Keratinocyte (primary cell): ENCODE results near the gene ADGRB3. TPM values are rescaled to one million over a fixed set of nuclear protein-coding genes. Genes with fewer than 3 reads are reported as not detected.

Experiments
- DNase-seq: peaks from one replicate; pipeline ENCODE4 v3.0.0-alpha.2; 2011; ENCODE audit warnings: low read depth, missing footprints, low spot score
- FAIRE-seq: peaks from 2 replicates; lab custom pipeline; 2011; peaks lifted over from hg19 to GRCh38; lab: Jason Lieb, UNC
- H2AFZ ChIP-seq: 2 replicates; pipeline ENCODE4 v1.6.0; 2012; ENCODE audit warnings: low read length, control low read depth, inconsistent platforms; ENCODE audit not compliant: control insufficient read depth
- H3K27ac ChIP-seq: 2 replicates; pipeline ENCODE4 v1.5.1; 2011; ENCODE audit warnings: low read length; ENCODE audit not compliant: control insufficient read depth, insufficient read depth
- H3K27me3 ChIP-seq: 3 replicates; pipeline ENCODE4 v1.6.0; 2011; ENCODE audit warnings: low read length; ENCODE audit not compliant: control insufficient read depth, insufficient read depth; ENCODE audit errors: extremely low read depth
- H3K36me3 ChIP-seq, 2 experiments: 2 replicates in 1 of 2; 3 replicates in 1 of 2; pipeline ENCODE4 v1.5.1; 2011; ENCODE audit warnings: low read length in 2 of 2, mild to moderate bottlenecking in 1 of 2; ENCODE audit not compliant: control insufficient read depth in 2 of 2, insufficient read depth in 2 of 2; ENCODE audit errors: extremely low read depth in 1 of 2
- H3K4me1 ChIP-seq: 3 replicates; pipeline ENCODE4 v1.5.1; 2011; ENCODE audit warnings: low read length; ENCODE audit not compliant: control insufficient read depth, insufficient read depth; ENCODE audit errors: extremely low read depth
- H3K4me2 ChIP-seq: 3 replicates; pipeline ENCODE4 v1.6.0; 2011; ENCODE audit warnings: low read depth, low read length; ENCODE audit not compliant: control insufficient read depth, insufficient read depth; ENCODE audit errors: extremely low read depth
- H3K4me3 ChIP-seq, 3 experiments: fragments of 200-600 bp in 1 of 3; sonication (generic) in 1 of 3; 2 replicates in 2 of 3; 3 replicates in 1 of 3; pipeline ENCODE4 v1.5.1; 2011 to 2016; ENCODE audit warnings: low read length in 3 of 3, mild to moderate bottlenecking in 3 of 3, control low read depth in 2 of 3, inconsistent platforms in 1 of 3, low read depth in 1 of 3, mixed read lengths in 1 of 3, mixed run types in 1 of 3, moderate library complexity in 1 of 3; ENCODE audit not compliant: control insufficient read depth in 2 of 3, insufficient read depth in 2 of 3; ENCODE audit errors: extremely low read depth in 1 of 3
- H3K79me2 ChIP-seq: 2 replicates; pipeline ENCODE4 v1.6.0; 2012; ENCODE audit warnings: low read length; ENCODE audit not compliant: control insufficient read depth, insufficient read depth
- H3K9ac ChIP-seq: 3 replicates; pipeline ENCODE4 v1.6.0; 2011; ENCODE audit warnings: low read length; ENCODE audit not compliant: control insufficient read depth, insufficient read depth; ENCODE audit errors: extremely low read depth
- H3K9me1 ChIP-seq: 3 replicates; pipeline ENCODE4 v1.6.0; 2011; ENCODE audit warnings: low read length; ENCODE audit not compliant: control insufficient read depth, insufficient read depth; ENCODE audit errors: extremely low read depth
- H3K9me3 ChIP-seq: 2 replicates; pipeline ENCODE4 v1.5.1; 2012; ENCODE audit warnings: low read depth, low read length; ENCODE audit not compliant: control insufficient read depth
- H4K20me1 ChIP-seq: 3 replicates; pipeline ENCODE4 v1.6.0; 2011; ENCODE audit warnings: low read length; ENCODE audit not compliant: control insufficient read depth, insufficient read depth; ENCODE audit errors: extremely low read depth
- CTCF ChIP-seq, 3 experiments: IDR thresholded peaks in 1 of 3; conservative IDR thresholded peaks in 1 of 3; optimal IDR thresholded peaks in 1 of 3; 2 replicates in 2 of 3; 3 replicates in 1 of 3; pipeline versions ENCODE3 to v1.5.1; 2011; ENCODE audit warnings: low read length in 3 of 3, mild to moderate bottlenecking in 3 of 3, moderate library complexity in 2 of 3, control low read depth in 1 of 3, inconsistent platforms in 1 of 3; ENCODE audit not compliant: insufficient read depth in 2 of 3; ENCODE audit errors: extremely low read depth in 1 of 3
- EZH2 ChIP-seq: IDR thresholded peaks from one replicate; pipeline ENCODE4 v1.6.1; 2012; ENCODE audit warnings: inconsistent platforms, mild to moderate bottlenecking, low read length, moderate library complexity
- dilution Hi-C: fragments of 300-500 bp; cut with MboI; formaldehyde crosslinking; loops from one replicate; pipeline ENCODE4 v1.7.0; 2020; ENCODE audit warnings: low sequenced_read_pairs; ENCODE audit not compliant: extremely low pct_ligation_motif_present
- polyA plus RNA-seq, 5 experiments: library from polyadenylated mRNA; depleted of rRNA in 3 of 5; stranded (reverse) in 3 of 5; stranded (forward) in 1 of 5; unstranded in 1 of 5; fragments of >200 nt; gene quantifications; 1 replicate in 1 of 5; 2 replicates in 3 of 5; 3 replicates in 1 of 5; pipeline versions ENCODE4 v1.2.1 to v1.2.3, GENCODE V29; 2011 to 2012; ENCODE audit warnings: missing spikeins in 2 of 5, low read depth in 1 of 5, low replicate concordance in 1 of 5

The ADGRB3 gene
- polyA plus RNA-seq, 1 donor (not counting 4 experiments of a cell fraction or from before 2014, with no cell fraction given) = not detected

GRCh38 chr6:69408886-69409285, 773.8 kb downstream of the ADGRB3 start:
- Histone ChIP-seq H3K4me2 (no peak overlapping the region), H3K4me1 (no peaks in the 10 kb centered on the region), H3K9me3 (no peaks in the 10 kb centered on the region), H2AFZ (no peak overlapping the region), H3K36me3 (no peaks in the 10 kb centered on the region), H3K9ac (no peak overlapping the region), H3K27ac (no peak overlapping the region), H3K9me1 (no peaks in the 10 kb centered on the region), H4K20me1 (no peaks in the 10 kb centered on the region), H3K4me3 (no peak overlapping the region), H3K27me3 (no peaks in the 10 kb centered on the region), H3K79me2 (no peaks in the 10 kb centered on the region)
- TF ChIP-seq CTCF (optimal IDR thresholded peaks at IDR 0.05 in 1 of 3, IDR thresholded peaks at IDR 0.05 in 1 of 3, conservative IDR thresholded peaks at IDR 0.05 in 1 of 3; ENCODE audit: extremely low read depth in 1 of 3, insufficient read depth in 2 of 3, low read length in 3 of 3) (no peak), EZH2 (no peak)
- FAIRE-seq = no peak
- no peak for DNase-seq
- dilution Hi-C loops = no loop called here

- no peak overlapping the region for H3K4me2 ChIP-seq
- H3K9me1 ChIP-seq = no peaks in the 10 kb centered on the region
- H3K79me2 ChIP-seq = no peaks in the 10 kb centered on the region
- H3K4me1 ChIP-seq = no peaks in the 10 kb centered on the region
- no peak overlapping the region for H3K9ac ChIP-seq
- no peaks in the 10 kb centered on the region for H3K27me3 ChIP-seq
- no peak for TF ChIP-seq CTCF (optimal IDR thresholded peaks at IDR 0.05 in 1 of 3, IDR thresholded peaks at IDR 0.05 in 1 of 3, conservative IDR thresholded peaks at IDR 0.05 in 1 of 3; ENCODE audit: extremely low read depth in 1 of 3, insufficient read depth in 2 of 3, low read length in 3 of 3)
- no peak for TF ChIP-seq EZH2
- no peak overlapping the region for H2AFZ ChIP-seq
- H3K4me3 ChIP-seq = no peak overlapping the region
- no peak overlapping the region for H3K27ac ChIP-seq
- DNase-seq (no peak), FAIRE-seq (no peak)
- H4K20me1 ChIP-seq = no peaks in the 10 kb centered on the region
- no peaks in the 10 kb centered on the region for H3K36me3 ChIP-seq
- dilution Hi-C loops = no loop called here
- no peaks in the 10 kb centered on the region for H3K9me3 ChIP-seq
Measured at GRCh38 chr6:69416776-69417175, 781.7 kb downstream of the ADGRB3 start.
